Measurements from ENCODE around the gene FGGY. TPM values are rescaled to one million over a fixed set of nuclear protein-coding genes. Genes with fewer than 3 reads are reported as not detected.
A peak's percentile ranks its signal among the peaks of the same experiment; 100 is the strongest.

Gene FGGY
- total RNA-seq, 4 donors from 2014 or later, result 12.4 to 17.5 (median 16.1) TPM

DNA sequence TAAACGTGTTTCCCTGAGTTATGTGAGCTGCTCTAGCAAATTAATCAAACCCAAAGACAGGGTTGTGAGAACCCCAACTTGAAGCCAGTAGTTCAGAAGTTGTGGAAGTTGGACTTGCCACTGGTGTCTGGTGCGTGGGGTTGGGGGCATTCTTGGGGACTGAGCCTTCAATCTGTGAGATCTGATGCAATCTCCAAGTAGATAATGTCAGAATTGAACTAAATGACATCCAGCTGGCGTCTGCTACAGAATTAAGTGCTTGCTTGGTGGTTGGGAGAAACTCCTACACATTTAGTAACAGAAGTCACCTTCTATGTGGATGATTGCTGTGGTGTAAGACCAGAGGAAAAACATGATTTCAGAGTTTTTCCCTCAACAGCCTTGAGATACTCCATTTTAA lies 207.4 kb downstream of the FGGY start:
- no peaks in the 10 kb centered on the region for H3K36me3 ChIP-seq
- 82% methylated on average over 3 of the region's 3 CpGs for WGBS
- no peak overlapping the region for H3K27ac ChIP-seq
- TF ChIP-seq POLR2AphosphoS5 (IDR thresholded peaks at IDR 0.05) (no peak), POLR2A (IDR thresholded peaks at IDR 0.05) (no peak), EP300 (IDR thresholded peaks at IDR 0.05) (no peak)
- TF ChIP-seq, protein P1, sequence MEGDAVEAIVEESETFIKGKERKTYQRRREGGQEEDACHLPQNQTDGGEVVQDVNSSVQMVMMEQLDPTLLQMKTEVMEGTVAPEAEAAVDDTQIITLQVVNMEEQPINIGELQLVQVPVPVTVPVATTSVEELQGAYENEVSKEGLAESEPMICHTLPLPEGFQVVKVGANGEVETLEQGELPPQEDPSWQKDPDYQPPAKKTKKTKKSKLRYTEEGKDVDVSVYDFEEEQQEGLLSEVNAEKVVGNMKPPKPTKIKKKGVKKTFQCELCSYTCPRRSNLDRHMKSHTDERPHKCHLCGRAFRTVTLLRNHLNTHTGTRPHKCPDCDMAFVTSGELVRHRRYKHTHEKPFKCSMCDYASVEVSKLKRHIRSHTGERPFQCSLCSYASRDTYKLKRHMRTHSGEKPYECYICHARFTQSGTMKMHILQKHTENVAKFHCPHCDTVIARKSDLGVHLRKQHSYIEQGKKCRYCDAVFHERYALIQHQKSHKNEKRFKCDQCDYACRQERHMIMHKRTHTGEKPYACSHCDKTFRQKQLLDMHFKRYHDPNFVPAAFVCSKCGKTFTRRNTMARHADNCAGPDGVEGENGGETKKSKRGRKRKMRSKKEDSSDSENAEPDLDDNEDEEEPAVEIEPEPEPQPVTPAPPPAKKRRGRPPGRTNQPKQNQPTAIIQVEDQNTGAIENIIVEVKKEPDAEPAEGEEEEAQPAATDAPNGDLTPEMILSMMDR (IDR thresholded peaks at IDR 0.05), result no peak
- no peak overlapping the region for H3K4me3 ChIP-seq
- H3K4me1 ChIP-seq, result peaks cover 34% of the 10 kb centered on the region
- H3K27me3 ChIP-seq, result no peaks in the 10 kb centered on the region
- H3K9me3 ChIP-seq, result no peaks in the 10 kb centered on the region
- DNase-seq (ENCODE audit: low spot score in 2 of 2), result no peak

DNA sequence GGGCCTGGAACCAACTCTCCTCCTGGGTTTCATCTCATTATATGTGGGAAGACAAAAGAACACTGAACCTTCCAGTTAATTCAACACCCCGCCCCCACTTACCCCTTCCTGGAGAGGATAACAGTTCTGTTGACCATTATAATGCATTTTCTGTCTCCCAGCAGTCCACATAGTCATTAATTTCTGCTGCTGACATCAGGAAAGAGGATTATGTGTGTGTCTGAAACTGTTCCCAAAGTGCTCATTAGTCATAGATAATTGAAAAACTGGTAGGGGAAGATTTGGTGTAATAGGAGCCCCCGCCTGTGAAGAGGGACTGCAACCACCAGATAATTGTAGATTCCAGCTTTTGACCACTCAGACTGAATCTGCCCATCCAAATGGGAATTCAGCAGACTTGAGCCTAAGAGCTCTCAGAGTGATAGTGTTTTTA lies 208.7 kb downstream of the FGGY start:
- TF ChIP-seq, protein P1 (IDR thresholded peaks at IDR 0.05), result no peak
- TF ChIP-seq POLR2A (IDR thresholded peaks at IDR 0.05) (no peak), POLR2AphosphoS5 (IDR thresholded peaks at IDR 0.05) (no peak), EP300 (IDR thresholded peaks at IDR 0.05) (no peak)
- no peak overlapping the region for H3K4me3 ChIP-seq
- 71% methylated on average over 2 of the region's 2 CpGs for whole genome bisulfite sequencing
- peaks cover 28% of the 10 kb centered on the region for H3K4me1 ChIP-seq
- no peaks in the 10 kb centered on the region for H3K27me3 ChIP-seq
- H3K9me3 ChIP-seq, result no peaks in the 10 kb centered on the region
- no peak overlapping the region for H3K27ac ChIP-seq
- DNase-seq (ENCODE audit: low spot score in 2 of 2), result no peak
- H3K36me3 ChIP-seq, result no peaks in the 10 kb centered on the region

DNA sequence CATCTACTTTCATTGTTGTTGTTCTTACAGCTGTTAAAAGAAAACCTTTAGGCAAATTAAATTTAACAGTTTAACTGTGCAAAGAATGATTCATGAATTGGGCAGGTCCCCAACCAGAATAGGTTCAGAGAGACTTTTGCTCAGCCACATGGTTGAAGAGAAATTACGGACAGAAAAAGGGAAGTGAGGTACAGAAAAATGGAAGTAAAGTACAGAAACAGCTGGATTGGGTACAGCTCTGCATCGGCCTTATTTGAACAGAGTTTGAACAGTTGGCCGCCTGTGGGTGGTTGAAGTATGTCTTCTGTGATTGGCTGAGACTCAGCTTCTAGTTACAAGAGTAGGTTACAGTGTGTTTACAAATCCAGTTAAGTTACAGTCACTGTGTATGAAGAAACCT lies 210.1 kb downstream of the FGGY start:
- no peak for TF ChIP-seq POLR2A (IDR thresholded peaks at IDR 0.05)
- TF ChIP-seq, protein P1 (IDR thresholded peaks at IDR 0.05), result no peak
- TF ChIP-seq POLR2AphosphoS5 (IDR thresholded peaks at IDR 0.05), result no peak
- no peak for TF ChIP-seq EP300 (IDR thresholded peaks at IDR 0.05)
- DNase-seq (ENCODE audit: low spot score in 2 of 2), result no peak

DNA sequence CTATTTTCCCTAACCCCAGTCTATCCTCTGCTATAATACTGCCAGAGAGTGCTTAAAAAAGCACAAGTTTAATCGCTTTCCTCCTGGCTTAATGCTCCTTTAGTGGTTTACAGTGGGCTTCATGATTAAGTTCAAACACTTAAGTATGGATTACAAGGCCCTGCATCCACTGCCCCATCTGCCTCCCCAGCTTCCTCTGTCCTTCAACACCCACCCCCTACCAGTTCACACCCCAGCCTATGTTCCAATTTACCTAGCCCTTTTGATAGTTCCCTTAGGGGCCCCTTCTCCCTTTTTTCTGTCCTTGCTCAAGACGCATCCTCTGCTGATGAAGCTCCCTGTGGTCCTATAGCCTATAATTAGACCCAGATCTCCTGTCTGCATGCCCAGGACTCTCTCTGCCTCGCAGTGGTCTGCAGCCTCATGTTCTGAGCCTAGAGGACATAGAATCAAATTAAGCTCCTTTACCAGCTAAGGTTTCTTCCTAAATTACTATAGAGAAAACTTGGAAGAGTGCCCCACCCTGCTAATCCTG lies 212.5 kb downstream of the FGGY start:
- peaks cover 26% of the 10 kb centered on the region for H3K4me1 ChIP-seq
- no peaks in the 10 kb centered on the region for H3K9me3 ChIP-seq
- H3K27ac ChIP-seq, result no peak overlapping the region
- H3K27me3 ChIP-seq, result no peaks in the 10 kb centered on the region
- TF ChIP-seq POLR2AphosphoS5 (IDR thresholded peaks at IDR 0.05), result no peak
- TF ChIP-seq, protein P1 (IDR thresholded peaks at IDR 0.05), result no peak
- TF ChIP-seq POLR2A (IDR thresholded peaks at IDR 0.05), result no peak
- TF ChIP-seq EP300 (IDR thresholded peaks at IDR 0.05), result no peak
- H3K36me3 ChIP-seq, result no peaks in the 10 kb centered on the region
- no peak for DNase-seq (ENCODE audit: low spot score in 2 of 2)
- no peak overlapping the region for H3K4me3 ChIP-seq
- WGBS, result 79% methylated on average over 3 of the region's 3 CpGs

More for the DNA sequence above, 210.1 kb downstream of the FGGY start:
- Histone ChIP-seq H3K27me3 (no peaks in the 10 kb centered on the region), H3K27ac (peak overlapping the region; percentile 7), H3K4me1 (peaks cover 33% of the 10 kb centered on the region), H3K4me3 (no peak overlapping the region), H3K9me3 (no peaks in the 10 kb centered on the region), H3K36me3 (no peaks in the 10 kb centered on the region)
- WGBS, result 23% methylated on average over 3 of the region's 3 CpGs

DNA sequence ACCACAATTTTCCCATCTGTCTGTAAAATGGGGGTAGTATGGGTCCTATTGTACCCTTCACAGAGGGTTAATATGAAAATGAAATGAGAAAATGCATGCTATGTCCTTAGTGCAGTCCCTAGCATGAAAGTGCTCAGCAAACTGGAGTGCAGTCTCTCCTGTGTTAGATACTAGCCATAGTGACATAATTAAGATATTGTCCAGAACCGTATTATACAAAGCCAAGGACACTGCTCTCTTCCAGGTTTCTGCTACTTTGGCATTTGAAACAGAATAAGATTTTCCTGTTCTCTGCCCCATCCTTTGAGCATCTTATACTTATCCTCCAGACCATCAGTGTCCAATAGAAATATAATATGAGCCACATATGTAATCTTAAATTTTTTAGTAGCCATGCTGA lies 213.4 kb downstream of the FGGY start:
- no peak for DNase-seq (ENCODE audit: low spot score in 2 of 2)
- TF ChIP-seq, protein P1 (IDR thresholded peaks at IDR 0.05), result no peak
- TF ChIP-seq POLR2A (IDR thresholded peaks at IDR 0.05) (no peak), POLR2AphosphoS5 (IDR thresholded peaks at IDR 0.05) (no peak), EP300 (IDR thresholded peaks at IDR 0.05) (no peak)
- 75% methylated on average over 1 of the region's 1 CpG for WGBS
- Histone ChIP-seq H3K4me1 (peaks cover 26% of the 10 kb centered on the region), H3K36me3 (no peaks in the 10 kb centered on the region), H3K4me3 (no peak overlapping the region), H3K27ac (no peak overlapping the region), H3K27me3 (no peaks in the 10 kb centered on the region), H3K9me3 (no peaks in the 10 kb centered on the region)
